Measurements from ENCODE around the gene HEATR5B. TPM values are rescaled to one million over a fixed set of nuclear protein-coding genes. Genes with fewer than 3 reads are reported as not detected.

HEATR5B gene
- total and polyA plus RNA-seq, 2 donors from 2014 or later, result 4.4 to 20.5 TPM

DNA sequence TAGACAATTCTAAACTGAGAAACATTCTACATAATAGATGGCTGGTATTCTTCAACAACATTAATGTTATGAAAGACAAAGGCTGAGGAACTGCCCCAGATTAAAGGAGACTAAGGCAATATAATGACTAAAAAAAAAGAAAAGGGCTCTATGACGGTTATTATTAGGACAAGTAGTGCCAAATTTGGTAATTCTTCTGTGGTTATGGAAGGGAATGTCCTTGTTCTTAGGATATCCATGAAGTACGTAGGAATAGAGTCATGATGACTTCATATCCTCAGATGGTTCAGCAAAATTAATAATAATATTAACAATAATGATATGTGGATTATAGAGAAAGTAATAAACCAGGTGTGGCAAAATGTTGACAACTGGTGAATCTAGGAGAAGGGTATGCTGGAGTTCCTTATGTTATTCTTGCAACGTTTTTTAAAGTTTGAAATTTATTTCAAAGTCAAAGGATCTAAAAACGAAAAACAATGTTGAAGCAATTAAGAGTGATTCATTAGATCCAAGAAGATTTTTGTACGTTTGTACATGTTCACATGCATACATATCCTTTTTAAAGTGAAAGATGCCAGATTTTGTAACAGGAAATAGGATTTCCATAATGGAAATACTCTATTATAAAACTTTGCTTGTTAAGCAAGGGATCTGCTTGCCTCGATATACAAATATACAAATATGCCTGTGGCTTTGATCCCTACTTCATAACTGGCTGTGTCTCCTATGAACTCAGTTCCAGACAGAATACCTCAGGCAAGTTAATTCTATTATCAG, 90.1 kb downstream of the HEATR5B start:
- DNase-seq, result no peak
- FAIRE-seq, result no peak
- H3K4me3 ChIP-seq (ENCODE audit: low read length in 3 of 3), result no peak overlapping the region

DNA sequence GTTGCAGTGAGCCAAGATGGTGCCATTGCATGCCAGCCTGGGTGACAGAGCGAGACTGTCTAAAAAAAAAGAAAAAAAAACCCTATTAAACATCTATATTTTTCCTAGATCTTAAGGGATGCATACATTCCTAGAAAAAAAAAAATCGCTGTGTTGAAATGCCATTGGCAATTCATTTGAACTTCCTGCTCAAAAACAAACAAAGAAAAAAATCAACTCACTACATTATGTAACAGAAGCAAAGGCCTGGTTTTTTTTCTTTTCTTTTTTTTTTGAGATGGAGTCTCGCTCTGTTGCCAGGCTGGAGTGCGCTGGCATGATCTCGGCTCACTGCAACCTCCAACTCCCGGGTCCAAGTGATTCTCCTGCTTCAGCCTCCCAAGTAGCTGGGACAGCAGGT, 96.2 kb downstream of the HEATR5B start:
- H3K27me3 ChIP-seq (ENCODE audit: control insufficient read depth, insufficient read depth, low read length), result no peaks in the 10 kb centered on the region
- no peaks in the 10 kb centered on the region for H3K9me3 ChIP-seq (ENCODE audit: control insufficient read depth in 2 of 3, insufficient read depth in 1 of 3, low read length in 3 of 3)
- TF ChIP-seq, protein P1, sequence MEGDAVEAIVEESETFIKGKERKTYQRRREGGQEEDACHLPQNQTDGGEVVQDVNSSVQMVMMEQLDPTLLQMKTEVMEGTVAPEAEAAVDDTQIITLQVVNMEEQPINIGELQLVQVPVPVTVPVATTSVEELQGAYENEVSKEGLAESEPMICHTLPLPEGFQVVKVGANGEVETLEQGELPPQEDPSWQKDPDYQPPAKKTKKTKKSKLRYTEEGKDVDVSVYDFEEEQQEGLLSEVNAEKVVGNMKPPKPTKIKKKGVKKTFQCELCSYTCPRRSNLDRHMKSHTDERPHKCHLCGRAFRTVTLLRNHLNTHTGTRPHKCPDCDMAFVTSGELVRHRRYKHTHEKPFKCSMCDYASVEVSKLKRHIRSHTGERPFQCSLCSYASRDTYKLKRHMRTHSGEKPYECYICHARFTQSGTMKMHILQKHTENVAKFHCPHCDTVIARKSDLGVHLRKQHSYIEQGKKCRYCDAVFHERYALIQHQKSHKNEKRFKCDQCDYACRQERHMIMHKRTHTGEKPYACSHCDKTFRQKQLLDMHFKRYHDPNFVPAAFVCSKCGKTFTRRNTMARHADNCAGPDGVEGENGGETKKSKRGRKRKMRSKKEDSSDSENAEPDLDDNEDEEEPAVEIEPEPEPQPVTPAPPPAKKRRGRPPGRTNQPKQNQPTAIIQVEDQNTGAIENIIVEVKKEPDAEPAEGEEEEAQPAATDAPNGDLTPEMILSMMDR (IDR thresholded peaks at IDR 0.05; ENCODE audit: borderline replicate concordance, extremely low read depth, insufficient read depth), result no peak
- H3K4me1 ChIP-seq (ENCODE audit: control insufficient read depth in 2 of 3, insufficient read depth in 2 of 3, low read depth in 1 of 3, low read length in 3 of 3), result no peaks in the 10 kb centered on the region
- intact Hi-C loops (cut with DNase I), result no loop called here
- H3K4me3 ChIP-seq (ENCODE audit: low read length in 3 of 3), result no peak overlapping the region
- H3K9ac ChIP-seq (ENCODE audit: low read length in 3 of 3), result no peak overlapping the region
- DNase-seq (no peak), FAIRE-seq (no peak)
- H3K36me3 ChIP-seq (ENCODE audit: control insufficient read depth in 2 of 3, insufficient read depth in 3 of 3, low read length in 3 of 3), result peaks cover 0 to 6% (median 0%) of the 10 kb centered on the region in 3 donors
- no peak overlapping the region for H3K27ac ChIP-seq (ENCODE audit: low read depth in 2 of 2, low read length in 2 of 2)

More for the DNA sequence above, 90.1 kb downstream of the HEATR5B start:
- H3K9ac ChIP-seq (ENCODE audit: low read length in 3 of 3), result no peak overlapping the region
- no peaks in the 10 kb centered on the region for H3K27me3 ChIP-seq (ENCODE audit: control insufficient read depth, insufficient read depth, low read length)
- H3K4me1 ChIP-seq (ENCODE audit: control insufficient read depth in 2 of 3, insufficient read depth in 2 of 3, low read depth in 1 of 3, low read length in 3 of 3), result no peaks in the 10 kb centered on the region
- TF ChIP-seq, protein P1 (IDR thresholded peaks at IDR 0.05; ENCODE audit: borderline replicate concordance, extremely low read depth, insufficient read depth), result no peak
- intact Hi-C loops (cut with DNase I), result no loop called here
- H3K27ac ChIP-seq (ENCODE audit: low read depth in 2 of 2, low read length in 2 of 2), result no peak overlapping the region
- H3K36me3 ChIP-seq (ENCODE audit: control insufficient read depth in 2 of 3, insufficient read depth in 3 of 3, low read length in 3 of 3), result peaks cover 1 to 3% (median 2%) of the 10 kb centered on the region in 3 donors
- H3K9me3 ChIP-seq (ENCODE audit: control insufficient read depth in 2 of 3, insufficient read depth in 1 of 3, low read length in 3 of 3), result no peaks in the 10 kb centered on the region

DNA sequence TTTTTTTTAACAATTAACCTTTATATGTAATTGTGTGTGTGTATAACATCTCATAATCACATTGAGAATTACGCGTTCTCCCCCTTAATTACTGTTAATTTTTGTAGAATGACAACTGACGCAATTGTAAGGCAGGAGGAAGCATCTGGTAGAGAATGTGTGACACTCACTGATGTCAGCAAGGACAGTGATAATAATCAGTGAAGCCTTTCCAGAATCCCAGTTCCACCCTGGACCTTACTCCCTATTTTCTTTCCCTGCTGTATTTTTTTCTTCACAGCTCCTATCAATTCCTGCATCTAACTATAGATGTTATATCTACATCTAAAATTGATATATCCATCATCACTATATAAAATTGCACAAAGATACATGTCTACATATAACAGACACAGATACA, 101.7 kb downstream of the HEATR5B start:
- intact Hi-C loops (cut with DNase I), result no loop called here
- DNase-seq (no peak), FAIRE-seq (no peak)
- Histone ChIP-seq H3K36me3 (ENCODE audit: control insufficient read depth in 2 of 3, insufficient read depth in 3 of 3, low read length in 3 of 3) (no peaks in the 10 kb centered on the region), H3K27me3 (ENCODE audit: control insufficient read depth, insufficient read depth, low read length) (no peaks in the 10 kb centered on the region), H3K27ac (ENCODE audit: low read depth in 2 of 2, low read length in 2 of 2) (no peak overlapping the region), H3K9me3 (ENCODE audit: control insufficient read depth in 2 of 3, insufficient read depth in 1 of 3, low read length in 3 of 3) (no peaks in the 10 kb centered on the region), H3K9ac (ENCODE audit: low read length in 3 of 3) (no peak overlapping the region), H3K4me1 (ENCODE audit: control insufficient read depth in 2 of 3, insufficient read depth in 2 of 3, low read depth in 1 of 3, low read length in 3 of 3) (no peaks in the 10 kb centered on the region), H3K4me3 (ENCODE audit: low read length in 3 of 3) (no peak overlapping the region)
- TF ChIP-seq, protein P1 (IDR thresholded peaks at IDR 0.05; ENCODE audit: borderline replicate concordance, extremely low read depth, insufficient read depth), result no peak

All from kidney (tissue), 14 donors.